Parathyroid adenoma (tissue), 2 donors: ENCODE measurements around the gene HDAC9.

Experiments
- H2AFZ ChIP-seq: fragments of 300-600 bp; sonication (generic); one replicate; pipeline ENCODE4 v1.7.0; 2017; ENCODE audit warnings: antibody characterized with exemption, mild to moderate bottlenecking
- H3K27ac ChIP-seq: fragments of 300-600 bp; sonication (generic); one replicate; pipeline ENCODE4 v1.7.0; 2017
- H3K27me3 ChIP-seq: fragments of 300-600 bp; sonication (generic); one replicate; pipeline ENCODE4 v1.7.0; 2017; ENCODE audit warnings: low read length; ENCODE audit not compliant: control insufficient read depth, insufficient read depth
- H3K36me3 ChIP-seq: fragments of 300-600 bp; sonication (generic); one replicate; pipeline ENCODE4 v1.7.0; 2017; ENCODE audit warnings: low read length; ENCODE audit not compliant: control insufficient read depth, insufficient read depth
- H3K4me1 ChIP-seq: fragments of 300-600 bp; sonication (generic); one replicate; pipeline ENCODE4 v1.7.0; 2017; ENCODE audit warnings: control low read depth
- H3K4me2 ChIP-seq: fragments of 300-600 bp; sonication (generic); one replicate; pipeline ENCODE4 v1.7.0; 2017; ENCODE audit warnings: low read length
- H3K4me3 ChIP-seq: fragments of 300-600 bp; sonication (generic); one replicate; pipeline ENCODE4 v1.7.0; 2017; ENCODE audit warnings: low read depth, low read length
- H3K79me2 ChIP-seq: fragments of 300-600 bp; sonication (generic); one replicate; pipeline ENCODE4 v1.7.0; 2017; ENCODE audit warnings: control low read depth
- H3K9ac ChIP-seq: fragments of 300-600 bp; sonication (generic); one replicate; pipeline ENCODE4 v1.7.0; 2017; ENCODE audit warnings: mild to moderate bottlenecking
- H3K9me3 ChIP-seq: fragments of 300-600 bp; sonication (generic); one replicate; pipeline ENCODE4 v1.7.0; 2017; ENCODE audit warnings: low read length; ENCODE audit not compliant: control insufficient read depth
- TF ChIP-seq, protein P1 (sequence below): fragments of 300-600 bp; sonication (generic); IDR thresholded peaks from one replicate; pipeline ENCODE4 v1.7.0; 2017; ENCODE audit warnings: antibody characterized with exemption, mild to moderate bottlenecking
- donor health status: primary hyperparathyroidism.

Gene HDAC9

DNA sequence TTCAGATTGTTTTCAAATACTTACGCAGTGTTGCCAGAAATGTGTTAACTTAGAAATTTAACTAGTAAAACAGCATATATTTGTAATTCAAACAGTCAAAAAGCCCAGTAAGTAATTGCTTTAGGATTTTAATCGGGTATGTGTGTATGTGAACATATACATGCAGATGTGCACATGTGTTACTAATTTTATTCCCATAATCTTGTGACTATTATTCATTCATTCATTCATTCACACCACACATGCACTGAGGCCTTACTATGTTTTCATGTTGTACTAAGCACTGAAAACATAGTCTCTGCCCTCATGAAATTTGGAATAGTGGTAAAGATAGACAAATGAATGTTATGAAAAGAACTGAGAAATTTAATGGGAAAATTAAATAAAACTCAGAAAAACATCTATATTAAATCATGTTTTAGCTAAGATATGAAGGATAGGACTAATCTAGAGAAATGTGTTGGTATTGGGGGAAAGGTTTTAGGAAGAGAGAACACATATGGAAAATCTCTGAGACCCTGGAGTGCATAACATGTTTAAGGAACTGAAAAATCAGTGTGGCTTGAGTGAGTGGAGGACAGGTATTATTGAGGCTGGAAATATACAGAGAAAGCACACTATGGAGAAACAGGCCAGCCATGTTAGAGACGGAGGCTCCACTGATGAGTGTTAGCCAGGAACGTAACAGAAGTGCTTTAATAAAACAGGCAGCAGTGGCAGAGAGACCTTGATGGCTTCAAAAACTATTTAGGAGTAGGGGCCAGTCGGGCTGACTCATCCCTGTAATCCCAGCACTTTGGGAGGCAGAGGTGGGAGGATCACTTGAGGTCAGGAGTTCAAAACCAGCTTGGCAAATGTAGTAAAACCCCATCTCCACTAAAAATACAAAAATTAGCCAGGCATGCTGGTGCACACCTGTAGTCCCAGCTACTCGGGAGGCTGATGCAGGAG is 80.3 kb downstream of the HDAC9 start:
- no peaks in the 10 kb centered on the region for H3K27me3 ChIP-seq
- no peak overlapping the region for H3K27ac ChIP-seq
- no peak overlapping the region for H3K4me2 ChIP-seq
- TF ChIP-seq, protein P1, sequence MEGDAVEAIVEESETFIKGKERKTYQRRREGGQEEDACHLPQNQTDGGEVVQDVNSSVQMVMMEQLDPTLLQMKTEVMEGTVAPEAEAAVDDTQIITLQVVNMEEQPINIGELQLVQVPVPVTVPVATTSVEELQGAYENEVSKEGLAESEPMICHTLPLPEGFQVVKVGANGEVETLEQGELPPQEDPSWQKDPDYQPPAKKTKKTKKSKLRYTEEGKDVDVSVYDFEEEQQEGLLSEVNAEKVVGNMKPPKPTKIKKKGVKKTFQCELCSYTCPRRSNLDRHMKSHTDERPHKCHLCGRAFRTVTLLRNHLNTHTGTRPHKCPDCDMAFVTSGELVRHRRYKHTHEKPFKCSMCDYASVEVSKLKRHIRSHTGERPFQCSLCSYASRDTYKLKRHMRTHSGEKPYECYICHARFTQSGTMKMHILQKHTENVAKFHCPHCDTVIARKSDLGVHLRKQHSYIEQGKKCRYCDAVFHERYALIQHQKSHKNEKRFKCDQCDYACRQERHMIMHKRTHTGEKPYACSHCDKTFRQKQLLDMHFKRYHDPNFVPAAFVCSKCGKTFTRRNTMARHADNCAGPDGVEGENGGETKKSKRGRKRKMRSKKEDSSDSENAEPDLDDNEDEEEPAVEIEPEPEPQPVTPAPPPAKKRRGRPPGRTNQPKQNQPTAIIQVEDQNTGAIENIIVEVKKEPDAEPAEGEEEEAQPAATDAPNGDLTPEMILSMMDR, result no peak
- H3K4me3 ChIP-seq, result no peak overlapping the region
- H3K36me3 ChIP-seq, result no peaks in the 10 kb centered on the region
- H3K9ac ChIP-seq, result no peak overlapping the region
- no peaks in the 10 kb centered on the region for H3K79me2 ChIP-seq
- H3K4me1 ChIP-seq, result no peaks in the 10 kb centered on the region
- H2AFZ ChIP-seq, result no peak overlapping the region
- H3K9me3 ChIP-seq, result no peaks in the 10 kb centered on the region

DNA sequence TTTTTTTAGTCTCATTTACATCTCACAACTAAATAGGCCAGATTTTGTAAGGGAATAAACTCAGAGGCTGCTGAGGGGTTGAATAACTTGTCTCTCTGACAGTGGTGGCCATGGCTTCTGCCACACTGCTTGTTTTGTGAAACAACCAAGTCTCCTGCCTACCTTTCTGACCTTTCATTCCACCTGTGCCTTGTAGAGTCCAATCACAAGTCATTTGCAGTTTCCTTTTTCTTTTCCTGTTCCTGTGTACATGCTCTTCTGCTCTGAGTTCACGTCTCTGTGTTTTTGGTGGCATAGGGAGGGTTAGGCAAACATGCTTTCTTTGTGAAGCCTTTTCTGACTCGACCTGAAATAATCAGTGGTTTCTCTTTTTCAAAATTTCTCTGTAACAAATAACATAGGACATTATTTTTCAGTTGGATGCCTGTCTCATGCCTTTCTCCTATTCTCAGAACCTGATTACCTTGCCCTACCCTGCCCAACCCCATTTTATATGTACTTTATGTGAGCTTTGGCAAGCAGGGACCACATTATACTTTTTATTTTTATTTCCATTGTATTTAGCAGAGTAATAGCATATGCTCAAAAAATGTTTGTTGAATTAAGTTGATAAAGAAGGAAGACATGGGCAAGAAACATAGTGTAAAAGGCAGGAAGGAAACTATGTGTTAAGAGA is 81.7 kb downstream of the HDAC9 start:
- Histone ChIP-seq H3K36me3 (no peaks in the 10 kb centered on the region), H3K79me2 (no peaks in the 10 kb centered on the region), H3K9ac (no peak overlapping the region), H3K4me2 (no peak overlapping the region), H3K9me3 (no peaks in the 10 kb centered on the region), H3K27me3 (no peaks in the 10 kb centered on the region), H3K4me1 (no peaks in the 10 kb centered on the region), H3K27ac (no peak overlapping the region), H3K4me3 (no peak overlapping the region), H2AFZ (no peak overlapping the region)
- TF ChIP-seq, protein P1, result no peak

DNA sequence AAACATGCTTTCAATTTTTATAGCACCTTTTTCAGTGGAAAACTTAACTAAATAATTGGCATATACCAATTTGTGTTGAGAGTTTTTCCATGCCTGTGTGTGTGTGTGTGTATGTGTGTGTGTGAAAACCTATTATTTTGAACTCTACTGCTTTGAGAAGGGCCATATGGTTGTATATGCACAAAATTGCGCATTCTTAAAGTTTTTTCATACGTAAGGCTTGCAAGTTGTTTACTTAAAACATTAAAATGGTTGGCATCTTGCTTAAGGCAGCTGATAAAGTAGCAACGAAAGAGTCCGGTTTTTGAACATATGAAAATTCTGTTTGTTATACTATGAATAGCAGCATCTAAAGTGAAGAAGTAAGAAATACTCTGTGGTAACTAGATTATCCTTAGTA is 84.1 kb downstream of the HDAC9 start:
- Histone ChIP-seq H3K27me3 (no peaks in the 10 kb centered on the region), H3K4me2 (no peak overlapping the region), H3K79me2 (no peaks in the 10 kb centered on the region), H2AFZ (no peak overlapping the region), H3K27ac (no peak overlapping the region), H3K36me3 (no peaks in the 10 kb centered on the region), H3K9ac (no peak overlapping the region), H3K4me1 (no peaks in the 10 kb centered on the region), H3K9me3 (no peaks in the 10 kb centered on the region), H3K4me3 (no peak overlapping the region)
- TF ChIP-seq, protein P1, result no peak

GRCh38 chr7:18580950-18581349 is 85.4 kb downstream of the HDAC9 start:
- Histone ChIP-seq H3K4me1 (no peaks in the 10 kb centered on the region), H3K9ac (no peak overlapping the region), H3K4me2 (no peak overlapping the region), H3K79me2 (no peaks in the 10 kb centered on the region), H3K9me3 (no peaks in the 10 kb centered on the region), H2AFZ (no peak overlapping the region), H3K4me3 (no peak overlapping the region), H3K27me3 (no peaks in the 10 kb centered on the region), H3K27ac (no peak overlapping the region), H3K36me3 (no peaks in the 10 kb centered on the region)
- TF ChIP-seq, protein P1, result no peak
